Testis (tissue), 2 donors: ENCODE results near the gene BTG1.

ENCODE experiments used
- POLR2A ChIP-seq: fragments of 450-650 bp; IDR thresholded peaks from one replicate; pipeline ENCODE4 v1.6.1; 2017; ENCODE audit warnings: antibody characterized with exemption, mild to moderate bottlenecking, moderate library complexity
- TF ChIP-seq, protein P1 (sequence below), 3 experiments: fragments of 450-650 bp in 2 of 3; fragments of 200-600 bp in 1 of 3; sonication (generic) in 1 of 3; IDR thresholded peaks; one replicate each; pipeline ENCODE4 v1.5.1; 2016 to 2019; ENCODE audit warnings: antibody characterized with exemption in 3 of 3, mild to moderate bottlenecking in 2 of 3, moderate library complexity in 1 of 3

DNA sequence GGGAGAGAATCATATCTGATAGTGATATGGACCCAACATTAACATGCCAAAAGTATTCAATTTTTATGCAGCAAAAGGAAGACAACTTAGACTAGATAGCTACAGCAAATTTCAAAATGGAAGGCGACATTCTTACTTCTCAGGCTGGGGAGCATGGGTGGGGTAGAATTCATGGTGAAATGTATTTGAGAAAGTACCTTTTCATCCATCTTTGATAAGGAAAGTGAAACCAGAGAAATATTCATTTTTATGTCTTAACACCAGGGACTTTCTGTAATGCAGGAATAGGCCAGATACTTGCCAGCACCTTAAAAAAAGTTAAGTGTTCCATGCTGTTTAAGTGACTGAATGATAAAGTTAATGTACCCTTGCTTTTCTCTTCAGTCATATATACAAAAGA lies 13.4 kb downstream of the BTG1 start:
- TF ChIP-seq, protein P1, sequence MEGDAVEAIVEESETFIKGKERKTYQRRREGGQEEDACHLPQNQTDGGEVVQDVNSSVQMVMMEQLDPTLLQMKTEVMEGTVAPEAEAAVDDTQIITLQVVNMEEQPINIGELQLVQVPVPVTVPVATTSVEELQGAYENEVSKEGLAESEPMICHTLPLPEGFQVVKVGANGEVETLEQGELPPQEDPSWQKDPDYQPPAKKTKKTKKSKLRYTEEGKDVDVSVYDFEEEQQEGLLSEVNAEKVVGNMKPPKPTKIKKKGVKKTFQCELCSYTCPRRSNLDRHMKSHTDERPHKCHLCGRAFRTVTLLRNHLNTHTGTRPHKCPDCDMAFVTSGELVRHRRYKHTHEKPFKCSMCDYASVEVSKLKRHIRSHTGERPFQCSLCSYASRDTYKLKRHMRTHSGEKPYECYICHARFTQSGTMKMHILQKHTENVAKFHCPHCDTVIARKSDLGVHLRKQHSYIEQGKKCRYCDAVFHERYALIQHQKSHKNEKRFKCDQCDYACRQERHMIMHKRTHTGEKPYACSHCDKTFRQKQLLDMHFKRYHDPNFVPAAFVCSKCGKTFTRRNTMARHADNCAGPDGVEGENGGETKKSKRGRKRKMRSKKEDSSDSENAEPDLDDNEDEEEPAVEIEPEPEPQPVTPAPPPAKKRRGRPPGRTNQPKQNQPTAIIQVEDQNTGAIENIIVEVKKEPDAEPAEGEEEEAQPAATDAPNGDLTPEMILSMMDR (IDR thresholded peaks at IDR 0.05), result no peak
- TF ChIP-seq POLR2A, result no peak
